Tibial nerve (tissue), 3 donors: ENCODE data around the gene GGNBP2.

Experiments
- POLR2A ChIP-seq, 2 donors: fragments of 450-650 bp; IDR thresholded peaks; one replicate each; pipeline ENCODE4 v1.6.1; 2017; ENCODE audit warnings: antibody characterized with exemption in 2 of 2, mild to moderate bottlenecking in 2 of 2, moderate library complexity in 2 of 2
- TF ChIP-seq, protein P1 (sequence below), 5 experiments: fragments of 200-600 bp in 3 of 5; fragments of 450-650 bp in 2 of 5; sonication (generic) in 3 of 5; IDR thresholded peaks; one replicate each; pipeline ENCODE4 v1.5.1; 2016 to 2019; ENCODE audit warnings: antibody characterized with exemption in 5 of 5, mild to moderate bottlenecking in 3 of 5, moderate library complexity in 2 of 5

DNA sequence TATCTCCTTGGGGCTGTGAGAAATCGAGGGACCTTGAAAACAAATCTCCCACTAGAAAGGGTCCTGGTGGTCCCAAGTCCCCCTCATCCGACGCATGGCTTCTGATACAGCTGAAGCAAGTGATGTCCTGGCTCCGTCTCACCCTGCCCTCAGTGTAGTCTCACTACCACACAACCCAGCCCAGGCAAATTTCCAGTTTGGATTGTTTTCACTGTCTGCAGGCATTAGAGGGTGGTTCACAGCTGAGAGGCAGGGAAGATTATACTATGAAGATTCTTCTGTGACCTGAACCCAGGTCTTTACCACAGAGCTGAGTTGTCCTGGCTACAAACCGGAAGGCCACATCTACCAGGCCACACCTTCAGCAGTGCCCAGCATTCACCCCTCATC lies 40.6 kb upstream of the GGNBP2 start:
- TF ChIP-seq, protein P1, sequence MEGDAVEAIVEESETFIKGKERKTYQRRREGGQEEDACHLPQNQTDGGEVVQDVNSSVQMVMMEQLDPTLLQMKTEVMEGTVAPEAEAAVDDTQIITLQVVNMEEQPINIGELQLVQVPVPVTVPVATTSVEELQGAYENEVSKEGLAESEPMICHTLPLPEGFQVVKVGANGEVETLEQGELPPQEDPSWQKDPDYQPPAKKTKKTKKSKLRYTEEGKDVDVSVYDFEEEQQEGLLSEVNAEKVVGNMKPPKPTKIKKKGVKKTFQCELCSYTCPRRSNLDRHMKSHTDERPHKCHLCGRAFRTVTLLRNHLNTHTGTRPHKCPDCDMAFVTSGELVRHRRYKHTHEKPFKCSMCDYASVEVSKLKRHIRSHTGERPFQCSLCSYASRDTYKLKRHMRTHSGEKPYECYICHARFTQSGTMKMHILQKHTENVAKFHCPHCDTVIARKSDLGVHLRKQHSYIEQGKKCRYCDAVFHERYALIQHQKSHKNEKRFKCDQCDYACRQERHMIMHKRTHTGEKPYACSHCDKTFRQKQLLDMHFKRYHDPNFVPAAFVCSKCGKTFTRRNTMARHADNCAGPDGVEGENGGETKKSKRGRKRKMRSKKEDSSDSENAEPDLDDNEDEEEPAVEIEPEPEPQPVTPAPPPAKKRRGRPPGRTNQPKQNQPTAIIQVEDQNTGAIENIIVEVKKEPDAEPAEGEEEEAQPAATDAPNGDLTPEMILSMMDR (IDR thresholded peaks at IDR 0.05), result no peak
- no peak for TF ChIP-seq POLR2A (IDR thresholded peaks at IDR 0.05)
